Stimulated activated memory B cell treated with anti-CD40 and anti-IgM and Interleukin-4, amounts not matched to agents 10 μg/mL and 1 μg/mL and 100 μg/mL, for 72 hours (primary cell): Measurements from ENCODE around the gene NKTR.

Experiments used
- ATAC-seq: fragments of 150-1000 bp; cut with Tn5 transposase; 2 replicates; pipeline ENCODE4 v1.10.0; 2021
- H3K27ac Mint-ChIP-seq: one replicate; pipeline ENCODE4 v1.8.0; 2022; ENCODE audit warnings: mild to moderate bottlenecking, mixed read lengths
- H3K27me3 Mint-ChIP-seq: one replicate; pipeline ENCODE4 v1.8.0; 2022; ENCODE audit warnings: mixed read lengths
- H3K36me3 Mint-ChIP-seq: one replicate; pipeline ENCODE4 v1.8.0; 2022; ENCODE audit warnings: mixed read lengths
- H3K4me1 Mint-ChIP-seq: one replicate; pipeline ENCODE4 v1.8.0; 2022; ENCODE audit warnings: mixed read lengths
- H3K4me3 Mint-ChIP-seq: one replicate; pipeline ENCODE4 v1.8.0; 2022; ENCODE audit warnings: mild to moderate bottlenecking, moderate library complexity, mixed read lengths
- H3K9me3 Mint-ChIP-seq: one replicate; pipeline ENCODE4 v1.8.0; 2022; ENCODE audit warnings: mixed read lengths

The NKTR gene

GRCh38 chr3:42613462-42613861 is 13.0 kb downstream of the NKTR start:
- Mint-ChIP-seq H3K9me3 (no peaks in the 10 kb centered on the region), H3K27me3 (no peaks in the 10 kb centered on the region), H3K36me3 (peaks cover 18% of the 10 kb centered on the region), H3K4me3 (peak overlapping the region; percentile 7), H3K27ac (peak overlapping the region; percentile 48), H3K4me1 (peaks cover 33% of the 10 kb centered on the region)
- no peak for ATAC-seq

GRCh38 chr3:42631620-42632019 is 31.1 kb downstream of the NKTR start:
- Mint-ChIP-seq H3K9me3 (no peaks in the 10 kb centered on the region), H3K4me3 (no peak overlapping the region), H3K4me1 (peaks cover 4% of the 10 kb centered on the region), H3K36me3 (peaks cover 53% of the 10 kb centered on the region), H3K27me3 (no peaks in the 10 kb centered on the region), H3K27ac (peak overlapping the region; percentile 7)
- ATAC-seq = no peak

- H3K9me3 Mint-ChIP-seq = no peaks in the 10 kb centered on the region
Measured at GRCh38 chr3:42632146-42632545, 31.7 kb downstream of the NKTR start.

GRCh38 chr3:42633544-42633943 is 33.1 kb downstream of the NKTR start:
- Mint-ChIP-seq H3K27ac (no peak overlapping the region), H3K4me1 (no peaks in the 10 kb centered on the region), H3K9me3 (no peaks in the 10 kb centered on the region), H3K27me3 (no peaks in the 10 kb centered on the region), H3K36me3 (peaks cover 46% of the 10 kb centered on the region), H3K4me3 (no peak overlapping the region)
- no peak for ATAC-seq

More at GRCh38 chr3:42632146-42632545, 31.7 kb downstream of the NKTR start:
- Mint-ChIP-seq H3K4me3 (no peak overlapping the region), H3K36me3 (peaks cover 51% of the 10 kb centered on the region), H3K4me1 (peaks cover 3% of the 10 kb centered on the region), H3K27ac (peak overlapping the region; percentile 7), H3K27me3 (no peaks in the 10 kb centered on the region)
- ATAC-seq = no peak

- ATAC-seq = peak; percentile 77
- Mint-ChIP-seq H3K4me3 (no peak overlapping the region), H3K36me3 (peaks cover 41% of the 10 kb centered on the region)
Measured at GRCh38 chr3:42635111-42635510, 34.6 kb downstream of the NKTR start.

GRCh38 chr3:42637001-42637400 is 36.5 kb downstream of the NKTR start:
- no peak for ATAC-seq

More at GRCh38 chr3:42635111-42635510, 34.6 kb downstream of the NKTR start:
- H3K4me1 Mint-ChIP-seq = no peaks in the 10 kb centered on the region
- H3K9me3 Mint-ChIP-seq = no peaks in the 10 kb centered on the region
- H3K27ac Mint-ChIP-seq = no peak overlapping the region
- no peaks in the 10 kb centered on the region for H3K27me3 Mint-ChIP-seq

GRCh38 chr3:42638339-42638842 is 37.9 kb downstream of the NKTR start:
- Mint-ChIP-seq H3K27me3 (no peaks in the 10 kb centered on the region), H3K9me3 (no peaks in the 10 kb centered on the region)
- no peak for ATAC-seq

More at GRCh38 chr3:42637001-42637400, 36.5 kb downstream of the NKTR start:
- H3K4me3 Mint-ChIP-seq = no peak overlapping the region
- H3K27me3 Mint-ChIP-seq = no peaks in the 10 kb centered on the region
- H3K9me3 Mint-ChIP-seq = no peaks in the 10 kb centered on the region
- H3K4me1 Mint-ChIP-seq = no peaks in the 10 kb centered on the region
- H3K27ac Mint-ChIP-seq = no peak overlapping the region
- H3K36me3 Mint-ChIP-seq = peaks cover 37% of the 10 kb centered on the region

GRCh38 chr3:42639192-42639591 is 38.7 kb downstream of the NKTR start:
- H3K36me3 Mint-ChIP-seq = peaks cover 38% of the 10 kb centered on the region
- no peaks in the 10 kb centered on the region for H3K27me3 Mint-ChIP-seq
- H3K27ac Mint-ChIP-seq = no peak overlapping the region
- no peak for ATAC-seq
- H3K4me1 Mint-ChIP-seq = no peaks in the 10 kb centered on the region
- no peaks in the 10 kb centered on the region for H3K9me3 Mint-ChIP-seq
- no peak overlapping the region for H3K4me3 Mint-ChIP-seq

More at GRCh38 chr3:42638339-42638842, 37.9 kb downstream of the NKTR start:
- Mint-ChIP-seq H3K36me3 (peaks cover 40% of the 10 kb centered on the region), H3K27ac (no peak overlapping the region), H3K4me1 (no peaks in the 10 kb centered on the region), H3K4me3 (no peak overlapping the region)

- peak overlapping the region; percentile 11 for H3K27ac Mint-ChIP-seq
- no peaks in the 10 kb centered on the region for H3K9me3 Mint-ChIP-seq
- H3K4me1 Mint-ChIP-seq = no peaks in the 10 kb centered on the region
Measured at GRCh38 chr3:42640129-42640528, 39.6 kb downstream of the NKTR start.

GRCh38 chr3:42640771-42641370 is 40.4 kb downstream of the NKTR start:
- H3K36me3 Mint-ChIP-seq = peaks cover 44% of the 10 kb centered on the region
- ATAC-seq = no peak
- H3K27me3 Mint-ChIP-seq = no peaks in the 10 kb centered on the region
- peak overlapping the region; percentile 11 for H3K27ac Mint-ChIP-seq
- no peaks in the 10 kb centered on the region for H3K4me1 Mint-ChIP-seq
- H3K4me3 Mint-ChIP-seq = no peak overlapping the region
- no peaks in the 10 kb centered on the region for H3K9me3 Mint-ChIP-seq

More at GRCh38 chr3:42640129-42640528, 39.6 kb downstream of the NKTR start:
- ATAC-seq = no peak
- H3K4me3 Mint-ChIP-seq = no peak overlapping the region
- H3K36me3 Mint-ChIP-seq = peaks cover 45% of the 10 kb centered on the region
- no peaks in the 10 kb centered on the region for H3K27me3 Mint-ChIP-seq

GRCh38 chr3:42647821-42648459 is 47.5 kb downstream of the NKTR start:
- Mint-ChIP-seq H3K27ac (no peak overlapping the region), H3K9me3 (no peaks in the 10 kb centered on the region), H3K4me1 (peaks cover 12% of the 10 kb centered on the region), H3K4me3 (no peak overlapping the region), H3K36me3 (peaks cover 40% of the 10 kb centered on the region), H3K27me3 (peaks cover 8% of the 10 kb centered on the region)
- no peak for ATAC-seq

- Mint-ChIP-seq H3K4me3 (no peak overlapping the region), H3K27me3 (peaks cover 17% of the 10 kb centered on the region), H3K4me1 (peaks cover 23% of the 10 kb centered on the region), H3K36me3 (peaks cover 32% of the 10 kb centered on the region), H3K27ac (no peak overlapping the region), H3K9me3 (no peaks in the 10 kb centered on the region)
- no peak for ATAC-seq
Measured at GRCh38 chr3:42649006-42649405, 48.5 kb downstream of the NKTR start.

- peaks cover 18% of the 10 kb centered on the region for H3K27me3 Mint-ChIP-seq
- H3K4me1 Mint-ChIP-seq = peaks cover 23% of the 10 kb centered on the region
Measured at GRCh38 chr3:42649783-42650182, 49.3 kb downstream of the NKTR start.

GRCh38 chr3:42651248-42652091 is 51.0 kb downstream of the NKTR start:
- peaks cover 20% of the 10 kb centered on the region for H3K36me3 Mint-ChIP-seq
- no peak overlapping the region for H3K27ac Mint-ChIP-seq
- peaks cover 18% of the 10 kb centered on the region for H3K27me3 Mint-ChIP-seq
- H3K4me1 Mint-ChIP-seq = peaks cover 23% of the 10 kb centered on the region
- no peaks in the 10 kb centered on the region for H3K9me3 Mint-ChIP-seq
- no peak overlapping the region for H3K4me3 Mint-ChIP-seq
- ATAC-seq = no peak

More at GRCh38 chr3:42649783-42650182, 49.3 kb downstream of the NKTR start:
- Mint-ChIP-seq H3K9me3 (no peaks in the 10 kb centered on the region), H3K27ac (no peak overlapping the region), H3K4me3 (no peak overlapping the region), H3K36me3 (peaks cover 26% of the 10 kb centered on the region)
- ATAC-seq = no peak

- H3K9me3 Mint-ChIP-seq = no peaks in the 10 kb centered on the region
- peaks cover 18% of the 10 kb centered on the region for H3K27me3 Mint-ChIP-seq
- H3K4me1 Mint-ChIP-seq = peaks cover 23% of the 10 kb centered on the region
- H3K36me3 Mint-ChIP-seq = peaks cover 14% of the 10 kb centered on the region
- no peak for ATAC-seq
- H3K27ac Mint-ChIP-seq = peak overlapping the region; percentile 31
- no peak overlapping the region for H3K4me3 Mint-ChIP-seq
Measured at GRCh38 chr3:42652251-42652610, 51.7 kb downstream of the NKTR start.
